Measurements from ENCODE around the gene TLE4.

DNA sequence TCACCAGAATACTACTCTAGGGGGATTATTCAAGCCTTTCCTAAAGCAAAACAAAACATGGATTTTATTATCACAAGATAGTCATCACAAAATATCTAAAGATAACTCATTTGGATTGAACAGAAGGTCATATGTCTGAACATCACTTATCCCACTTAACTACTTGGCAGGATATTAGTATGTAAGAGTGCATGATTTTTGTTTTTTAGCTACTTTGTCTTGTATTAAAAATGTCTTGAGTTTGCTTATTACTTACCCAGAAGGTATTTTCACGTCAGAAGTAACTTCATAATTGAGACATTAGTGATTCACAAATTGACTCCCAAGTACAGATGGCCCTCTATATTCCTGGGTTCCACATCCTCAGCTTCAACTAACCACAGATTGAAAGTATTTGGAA is 113.8 kb downstream of the TLE4 start:
- no peak for TF ChIP-seq EZH2phosphoT487 (conservative IDR thresholded peaks at IDR 0.05; ENCODE audit: low read length)
- TF ChIP-seq, protein P1, sequence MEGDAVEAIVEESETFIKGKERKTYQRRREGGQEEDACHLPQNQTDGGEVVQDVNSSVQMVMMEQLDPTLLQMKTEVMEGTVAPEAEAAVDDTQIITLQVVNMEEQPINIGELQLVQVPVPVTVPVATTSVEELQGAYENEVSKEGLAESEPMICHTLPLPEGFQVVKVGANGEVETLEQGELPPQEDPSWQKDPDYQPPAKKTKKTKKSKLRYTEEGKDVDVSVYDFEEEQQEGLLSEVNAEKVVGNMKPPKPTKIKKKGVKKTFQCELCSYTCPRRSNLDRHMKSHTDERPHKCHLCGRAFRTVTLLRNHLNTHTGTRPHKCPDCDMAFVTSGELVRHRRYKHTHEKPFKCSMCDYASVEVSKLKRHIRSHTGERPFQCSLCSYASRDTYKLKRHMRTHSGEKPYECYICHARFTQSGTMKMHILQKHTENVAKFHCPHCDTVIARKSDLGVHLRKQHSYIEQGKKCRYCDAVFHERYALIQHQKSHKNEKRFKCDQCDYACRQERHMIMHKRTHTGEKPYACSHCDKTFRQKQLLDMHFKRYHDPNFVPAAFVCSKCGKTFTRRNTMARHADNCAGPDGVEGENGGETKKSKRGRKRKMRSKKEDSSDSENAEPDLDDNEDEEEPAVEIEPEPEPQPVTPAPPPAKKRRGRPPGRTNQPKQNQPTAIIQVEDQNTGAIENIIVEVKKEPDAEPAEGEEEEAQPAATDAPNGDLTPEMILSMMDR (IDR thresholded peaks at IDR 0.05; ENCODE audit: insufficient read depth, low read length, poor library complexity, severe bottlenecking): no peak

Data from SU-DHL-6 (cell line).